RWPE1 (cell line): Measurements from ENCODE around the gene NUAK2.

Source experiments
- CTCF ChIA-PET: fragments of 350-600 bp; sonication (Branson Sonifier 250); formaldehyde crosslinking; extraction: SDS; loops from one replicate; lab custom pipeline; 2021; lab: Yijun Ruan, JAX
- POLR2A ChIA-PET: fragments of 400-600 bp; formaldehyde crosslinking; extraction: SDS; loops from one replicate; lab custom pipeline; 2020; ENCODE audit warnings: antibody characterized with exemption; ENCODE audit not compliant: low non-redundant PET; lab: Yijun Ruan, JAX
- DNase-seq: peaks from one replicate; pipeline ENCODE4 v3.0.0; 2012; ENCODE audit warnings: low spot score
- H3K27ac ChIP-seq: fragments of 450-650 bp; 2 replicates; pipeline ENCODE4 v1.5.1; 2017
- CTCF ChIP-seq: fragments of 450-650 bp; conservative IDR thresholded peaks from 2 replicates; pipeline ENCODE4 v1.5.1; 2017; ENCODE audit warnings: low read depth, mild to moderate bottlenecking

The NUAK2 gene

GRCh38 chr1:205275133-205275532 is 46.4 kb downstream of the NUAK2 start:
- H3K27ac ChIP-seq, result peak overlapping the region; percentile 90
- CTCF ChIA-PET, result interaction anchor here (0.5 to 9.0 kb wide), 11 partner anchors 19 to 248 kb away, joined by 3 to 622 read pairs (median 3); partner anchors contain the start of gene NUAK2
- POLR2A ChIA-PET, result interaction anchor here (2.5 kb wide), 1 partner anchor 45 kb away, joined by 26 read pairs; the partner anchor contains the start of gene NUAK2
- DNase-seq, result no peak
- no peak for TF ChIP-seq CTCF

- no peak for TF ChIP-seq CTCF
- H3K27ac ChIP-seq, result peak overlapping the region; percentile 90
- ChIA-PET CTCF (interaction anchor here (0.5 to 9.0 kb wide), 48 partner anchors 8 to 416 kb away, joined by 3 to 622 read pairs (median 6); partner anchors contain the start of genes BLACAT1, KLHDC8A and NUAK2), POLR2A (interaction anchor here (0.5 to 1.0 kb wide), 5 partner anchors 11 to 138 kb away, joined by 3 to 7 read pairs (median 3); no protein-coding TSS in a partner anchor)
- no peak for DNase-seq
Observed at GRCh38 chr1:205274041-205274691, 47.4 kb downstream of the NUAK2 start.

- peak; percentile 97 for TF ChIP-seq CTCF
- POLR2A ChIA-PET, result interaction anchor here (0.6 to 1.0 kb wide), 5 partner anchors 44 to 139 kb away, joined by 3 to 7 read pairs (median 3); no protein-coding TSS in a partner anchor
- CTCF ChIA-PET, result interaction anchor here (0.5 to 9.0 kb wide), 53 partner anchors 8 to 825 kb away, joined by 3 to 622 read pairs (median 5); partner anchors contain the start of genes BLACAT1, KLHDC8A and NUAK2
- DNase-seq, result peak; percentile 96
- peak overlapping the region; percentile 90 for H3K27ac ChIP-seq
Observed at GRCh38 chr1:205273551-205273982, 48.0 kb downstream of the NUAK2 start.

GRCh38 chr1:205272536-205272935 is 49.0 kb downstream of the NUAK2 start:
- TF ChIP-seq CTCF, result no peak
- ChIA-PET CTCF (interaction anchor here (0.5 to 9.0 kb wide), 10 partner anchors 9 to 635 kb away, joined by 3 to 622 read pairs (median 9); partner anchors contain the start of gene NUAK2), POLR2A (no interaction called here)
- no peak for DNase-seq
- H3K27ac ChIP-seq, result no peak overlapping the region

GRCh38 chr1:205271745-205272144 is 49.8 kb downstream of the NUAK2 start:
- TF ChIP-seq CTCF, result no peak
- POLR2A ChIA-PET, result no interaction called here
- no peak for DNase-seq
- CTCF ChIA-PET, result interaction anchor here (0.5 to 9.0 kb wide), 14 partner anchors 8 to 283 kb away, joined by 3 to 622 read pairs (median 4); partner anchors contain the start of gene NUAK2
- peak overlapping the region; percentile 5; the same call in 1 of the 2 replicates for H3K27ac ChIP-seq

GRCh38 chr1:205271277-205271676 is 50.3 kb downstream of the NUAK2 start:
- DNase-seq, result no peak
- peak overlapping the region; percentile 5; the same call in 1 of the 2 replicates for H3K27ac ChIP-seq
- TF ChIP-seq CTCF, result no peak; the same call in 1 of the 2 replicates
- CTCF ChIA-PET, result interaction anchor here (0.6 to 9.0 kb wide), 14 partner anchors 9 to 282 kb away, joined by 3 to 622 read pairs (median 4); partner anchors contain the start of gene NUAK2
- POLR2A ChIA-PET, result no interaction called here
